GM19193 (cell line): Measurements from ENCODE around the gene LRRC3.

Experiments
- POLR2A ChIP-seq: IDR thresholded peaks from 4 replicates; pipeline ENCODE4 v1.6.1; 2011; ENCODE audit not compliant: insufficient read depth, insufficient read length; ENCODE audit errors: extremely low read depth

LRRC3 gene

GRCh38 chr21:44420416-44421205 is 34.7 kb upstream of the LRRC3 start:
- no peak for TF ChIP-seq POLR2A

- no peak for TF ChIP-seq POLR2A
Measured at GRCh38 chr21:44421901-44422840, 33.1 kb upstream of the LRRC3 start.

- no peak for TF ChIP-seq POLR2A
Measured at GRCh38 chr21:44423312-44423821, 31.9 kb upstream of the LRRC3 start.

GRCh38 chr21:44423941-44424607 is 31.2 kb upstream of the LRRC3 start:
- no peak for TF ChIP-seq POLR2A

GRCh38 chr21:44424608-44425306 is 30.6 kb upstream of the LRRC3 start:
- no peak for TF ChIP-seq POLR2A

- TF ChIP-seq POLR2A, result no peak
Measured at GRCh38 chr21:44425307-44425894, 29.9 kb upstream of the LRRC3 start.

GRCh38 chr21:44425895-44426662 is 29.2 kb upstream of the LRRC3 start:
- TF ChIP-seq POLR2A, result no peak

GRCh38 chr21:44426663-44427191 is 28.6 kb upstream of the LRRC3 start:
- no peak for TF ChIP-seq POLR2A

GRCh38 chr21:44427241-44428120 is 27.8 kb upstream of the LRRC3 start:
- no peak for TF ChIP-seq POLR2A

GRCh38 chr21:44428281-44428960 is 26.9 kb upstream of the LRRC3 start:
- TF ChIP-seq POLR2A, result no peak

- no peak for TF ChIP-seq POLR2A
Measured at GRCh38 chr21:44429894-44430293, 25.4 kb upstream of the LRRC3 start.

GRCh38 chr21:44431300-44431699 is 24.0 kb upstream of the LRRC3 start:
- TF ChIP-seq POLR2A, result no peak
